Smooth muscle cell (in vitro differentiated cells): ENCODE results near the gene YES1. TPM values are rescaled to one million over a fixed set of nuclear protein-coding genes. Genes with fewer than 3 reads are reported as not detected.

ENCODE experiments used
- DNase-seq: peaks from one replicate; lab custom pipeline; 2025; ENCODE audit not compliant: unreplicated experiment; lab: John Stamatoyannopoulos, UW
- H2AFZ ChIP-seq: fragments of 200-600 bp; sonication (generic); 2 replicates; pipeline ENCODE4 v1.6.0; 2016; ENCODE audit warnings: antibody characterized with exemption, low read depth, mild to moderate bottlenecking
- H3F3A ChIP-seq: fragments of 200-600 bp; sonication (generic); 2 replicates; pipeline ENCODE4 v1.6.0; 2017; ENCODE audit warnings: antibody characterized with exemption, low read depth
- H3K27ac ChIP-seq: fragments of 200-600 bp; sonication (generic); 2 replicates; pipeline ENCODE4 v1.5.1; 2016; ENCODE audit warnings: low read depth, mild to moderate bottlenecking
- H3K27me3 ChIP-seq: fragments of 200-600 bp; sonication (generic); 2 replicates; pipeline ENCODE4 v1.6.1; 2016; ENCODE audit warnings: low read depth, mild to moderate bottlenecking
- H3K36me3 ChIP-seq: fragments of 200-600 bp; sonication (generic); 2 replicates; pipeline ENCODE4 v1.5.1; 2016; ENCODE audit warnings: low read depth
- H3K4me1 ChIP-seq: fragments of 200-600 bp; sonication (generic); 2 replicates; pipeline ENCODE4 v1.5.1; 2016; ENCODE audit warnings: low read depth
- H3K4me2 ChIP-seq: fragments of 200-600 bp; sonication (generic); 2 replicates; pipeline ENCODE4 v1.6.0; 2016; ENCODE audit warnings: mild to moderate bottlenecking
- H3K4me3 ChIP-seq: fragments of 200-600 bp; sonication (generic); 2 replicates; pipeline ENCODE4 v1.5.1; 2016; ENCODE audit warnings: mild to moderate bottlenecking
- H3K79me2 ChIP-seq: fragments of 200-600 bp; sonication (generic); 2 replicates; pipeline ENCODE4 v1.6.0; 2016; ENCODE audit warnings: low read depth, mild to moderate bottlenecking
- H3K9ac ChIP-seq: fragments of 200-600 bp; sonication (generic); 2 replicates; pipeline ENCODE4 v1.6.0; 2016; ENCODE audit warnings: low read depth
- H3K9me3 ChIP-seq: fragments of 200-600 bp; sonication (generic); replicated peaks from 2 replicates; pipeline ENCODE4 v1.5.1; 2016; ENCODE audit warnings: low read depth
- H4K20me1 ChIP-seq: fragments of 200-600 bp; sonication (generic); 2 replicates; pipeline ENCODE4 v1.6.0; 2016; ENCODE audit warnings: low read depth
- CTCF ChIP-seq: fragments of 200-600 bp; sonication (generic); IDR thresholded peaks from 2 replicates; pipeline ENCODE4 v1.5.1; 2017; ENCODE audit warnings: borderline replicate concordance, mild to moderate bottlenecking, antibody characterized with exemption; ENCODE audit not compliant: insufficient read depth, poor library complexity, severe bottlenecking
- WGBS: methylation state at CpG from one replicate; pipeline ENCODE4 v1.1.7; 2016; ENCODE audit warnings: low lambda C conversion rate; 5-methylcytosine and 5-hydroxymethylcytosine counted together
- polyA plus RNA-seq: library from polyadenylated mRNA; unstranded; fragments of >200 nt; fragmentation: Nextera tagmentation; extraction: Ambion mirVana; gene quantifications from 2 replicates; pipeline ENCODE4 v1.2.1, GENCODE V29; 2016
- total RNA-seq: library from RNA; depleted of rRNA; stranded (reverse); fragments of >200 nt; gene quantifications from 2 replicates; pipeline ENCODE4 v1.2.3, GENCODE V29; 2014

Gene YES1
- total and polyA plus RNA-seq, 2 experiments from 2014 or later: 22.6 to 179 TPM

- H3F3A ChIP-seq: no peaks in the 10 kb centered on the region
- H3K9me3 ChIP-seq: no peaks in the 10 kb centered on the region
- no peaks in the 10 kb centered on the region for H3K27me3 ChIP-seq
- TF ChIP-seq CTCF: no peak
- H3K27ac ChIP-seq: no peak overlapping the region
- H2AFZ ChIP-seq: no peak overlapping the region
- H3K9ac ChIP-seq: no peak overlapping the region
- no peaks in the 10 kb centered on the region for H3K36me3 ChIP-seq
- DNase-seq: no peak
- H3K4me1 ChIP-seq: no peaks in the 10 kb centered on the region
- no peaks in the 10 kb centered on the region for H3K79me2 ChIP-seq
- 79% methylated on average over 14 of the region's 14 CpGs for WGBS
- H4K20me1 ChIP-seq: no peaks in the 10 kb centered on the region
- H3K4me2 ChIP-seq: no peak overlapping the region
- no peak overlapping the region for H3K4me3 ChIP-seq
Observed at GRCh38 chr18:677951-678381, 134.1 kb downstream of the YES1 start.

GRCh38 chr18:677145-677544 is 134.9 kb downstream of the YES1 start:
- Histone ChIP-seq H3K27ac (no peak overlapping the region), H2AFZ (no peak overlapping the region), H3K36me3 (no peaks in the 10 kb centered on the region), H3K4me2 (no peak overlapping the region), H3F3A (no peaks in the 10 kb centered on the region), H3K9me3 (no peaks in the 10 kb centered on the region), H3K4me3 (no peak overlapping the region), H3K27me3 (no peaks in the 10 kb centered on the region), H3K9ac (no peak overlapping the region), H4K20me1 (no peaks in the 10 kb centered on the region), H3K79me2 (no peaks in the 10 kb centered on the region), H3K4me1 (no peaks in the 10 kb centered on the region)
- DNase-seq: no peak
- WGBS: 66% methylated on average over 4 of the region's 4 CpGs
- no peak for TF ChIP-seq CTCF

GRCh38 chr18:676736-677135 is 135.3 kb downstream of the YES1 start:
- Histone ChIP-seq H3K27me3 (no peaks in the 10 kb centered on the region), H3F3A (no peaks in the 10 kb centered on the region), H3K4me2 (no peak overlapping the region), H3K9ac (no peak overlapping the region), H3K27ac (no peak overlapping the region), H4K20me1 (no peaks in the 10 kb centered on the region), H2AFZ (no peak overlapping the region), H3K9me3 (no peaks in the 10 kb centered on the region), H3K36me3 (no peaks in the 10 kb centered on the region), H3K79me2 (no peaks in the 10 kb centered on the region), H3K4me3 (no peak overlapping the region), H3K4me1 (no peaks in the 10 kb centered on the region)
- TF ChIP-seq CTCF: no peak
- DNase-seq: no peak
- 94% methylated on average over 3 of the region's 3 CpGs for WGBS

GRCh38 chr18:676069-676468 is 136.0 kb downstream of the YES1 start:
- 94% methylated on average over 5 of the region's 5 CpGs for WGBS
- Histone ChIP-seq H2AFZ (no peak overlapping the region), H3K27me3 (no peaks in the 10 kb centered on the region), H3K9me3 (no peaks in the 10 kb centered on the region), H3K27ac (no peak overlapping the region), H4K20me1 (no peaks in the 10 kb centered on the region), H3K36me3 (no peaks in the 10 kb centered on the region), H3K4me3 (no peak overlapping the region), H3K4me2 (no peak overlapping the region), H3F3A (no peaks in the 10 kb centered on the region), H3K4me1 (no peaks in the 10 kb centered on the region), H3K79me2 (no peaks in the 10 kb centered on the region), H3K9ac (no peak overlapping the region)
- no peak for TF ChIP-seq CTCF
- DNase-seq: no peak
